NT2/D1 (cell line): ENCODE results near the gene HSF2.

ENCODE experiments used
- DNase-seq: peaks from one replicate; pipeline ENCODE4 v3.0.0-alpha.2; 2011; ENCODE audit warnings: low read depth, low spot score
- H3K27me3 ChIP-seq: 2 replicates; pipeline ENCODE4 v1.6.0; 2011; ENCODE audit warnings: mild to moderate bottlenecking; ENCODE audit not compliant: insufficient read length, insufficient read depth
- H3K36me3 ChIP-seq: 2 replicates; pipeline ENCODE4 v1.6.1; 2011; ENCODE audit warnings: mild to moderate bottlenecking, low read length, mixed read lengths; ENCODE audit not compliant: insufficient read depth, insufficient read length
- H3K4me1 ChIP-seq: 2 replicates; pipeline ENCODE4 v1.5.1; 2011; ENCODE audit not compliant: insufficient read depth, insufficient read length
- H3K4me3 ChIP-seq: 2 replicates; pipeline ENCODE4 v1.5.1; 2011; ENCODE audit warnings: low read depth; ENCODE audit not compliant: insufficient read length
- H3K9ac ChIP-seq: 2 replicates; pipeline ENCODE4 v1.6.0; 2011; ENCODE audit warnings: low read depth; ENCODE audit not compliant: insufficient read length
- H3K9me3 ChIP-seq: 2 replicates; pipeline ENCODE4 v1.5.1; 2011; ENCODE audit warnings: mild to moderate bottlenecking, low read length; ENCODE audit not compliant: insufficient read depth
- SUZ12 ChIP-seq: IDR thresholded peaks from 2 replicates; pipeline ENCODE4 v1.6.1; 2011; ENCODE audit not compliant: insufficient read length, insufficient read depth; ENCODE audit errors: extremely low read depth
- YY1 ChIP-seq: IDR thresholded peaks from 2 replicates; pipeline ENCODE4 v1.6.1; 2011; ENCODE audit not compliant: insufficient read length, insufficient read depth
- ZNF274 ChIP-seq: IDR thresholded peaks from 2 replicates; pipeline ENCODE4 v1.6.1; 2011; ENCODE audit warnings: mild to moderate bottlenecking, low read depth, low read length

Gene HSF2

DNA sequence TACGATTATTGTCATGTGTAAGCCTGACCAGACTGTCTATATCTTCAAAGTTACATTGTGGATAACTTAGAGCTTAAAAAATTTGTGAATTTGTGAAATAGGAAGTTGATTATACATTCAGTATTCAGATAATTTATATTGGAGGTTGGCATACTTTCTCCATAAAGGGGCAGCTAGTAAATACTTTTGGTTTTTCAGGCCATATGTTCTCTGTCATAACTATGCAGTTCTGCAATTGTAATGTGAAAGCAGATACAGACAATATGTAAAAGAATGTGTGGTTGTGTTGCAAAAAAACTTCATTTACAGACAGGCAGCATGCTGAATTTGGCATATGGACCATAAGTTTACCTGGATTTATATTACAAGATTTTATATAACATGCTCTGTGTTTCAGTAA lies 29.3 kb downstream of the HSF2 start:
- TF ChIP-seq ZNF274 = no peak
- no peak for TF ChIP-seq SUZ12
- no peak for TF ChIP-seq YY1
- Histone ChIP-seq H3K4me3 (no peak overlapping the region), H3K4me1 (no peaks in the 10 kb centered on the region), H3K27me3 (no peaks in the 10 kb centered on the region), H3K9me3 (no peaks in the 10 kb centered on the region), H3K36me3 (peaks cover 59% of the 10 kb centered on the region), H3K9ac (no peak overlapping the region)
- no peak for DNase-seq

DNA sequence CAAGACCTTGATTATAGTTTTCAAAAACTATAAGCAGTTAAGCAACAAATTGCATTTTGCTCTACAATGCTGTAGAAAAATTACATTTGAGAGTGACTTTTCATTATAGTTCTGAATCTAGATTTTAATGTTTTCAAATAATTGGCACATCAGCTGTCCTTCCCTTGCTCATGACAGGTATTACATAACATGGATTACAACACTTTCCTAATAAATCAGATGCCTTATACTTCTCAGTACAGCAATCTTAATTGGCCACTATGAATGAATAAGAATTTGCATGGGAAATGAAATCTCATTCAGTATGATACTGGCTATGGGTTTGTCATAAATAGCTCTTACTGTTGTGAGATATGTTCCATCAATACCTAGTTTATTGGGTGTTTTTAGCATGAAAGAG lies 29.9 kb downstream of the HSF2 start:
- no peak overlapping the region for H3K4me3 ChIP-seq

DNA sequence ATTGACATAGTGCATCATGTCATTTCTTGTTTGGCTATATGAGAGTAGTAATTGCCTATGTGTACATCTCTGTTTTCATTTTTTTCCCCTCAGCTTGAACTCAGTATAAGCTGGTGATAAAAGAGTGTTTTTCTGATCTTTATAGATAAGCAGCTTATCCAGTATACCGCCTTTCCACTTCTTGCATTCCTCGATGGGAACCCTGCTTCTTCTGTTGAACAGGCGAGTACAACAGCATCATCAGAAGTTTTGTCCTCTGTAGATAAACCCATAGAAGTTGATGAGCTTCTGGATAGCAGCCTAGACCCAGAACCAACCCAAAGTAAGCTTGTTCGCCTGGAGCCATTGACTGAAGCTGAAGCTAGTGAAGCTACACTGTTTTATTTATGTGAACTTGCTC lies 32.3 kb downstream of the HSF2 start:
- Histone ChIP-seq H3K27me3 (no peaks in the 10 kb centered on the region), H3K4me1 (no peaks in the 10 kb centered on the region), H3K9ac (no peak overlapping the region), H3K9me3 (no peaks in the 10 kb centered on the region), H3K4me3 (no peak overlapping the region), H3K36me3 (peaks cover 57% of the 10 kb centered on the region)
- TF ChIP-seq YY1 (no peak), SUZ12 (no peak), ZNF274 (no peak)
- DNase-seq = no peak

More for the DNA sequence above, 29.9 kb downstream of the HSF2 start:
- no peaks in the 10 kb centered on the region for H3K27me3 ChIP-seq
- peaks cover 63% of the 10 kb centered on the region for H3K36me3 ChIP-seq
- no peaks in the 10 kb centered on the region for H3K9me3 ChIP-seq
- TF ChIP-seq SUZ12 = no peak
- no peak for TF ChIP-seq YY1
- no peak for TF ChIP-seq ZNF274
- H3K4me1 ChIP-seq = no peaks in the 10 kb centered on the region
- no peak for DNase-seq
- H3K9ac ChIP-seq = no peak overlapping the region

DNA sequence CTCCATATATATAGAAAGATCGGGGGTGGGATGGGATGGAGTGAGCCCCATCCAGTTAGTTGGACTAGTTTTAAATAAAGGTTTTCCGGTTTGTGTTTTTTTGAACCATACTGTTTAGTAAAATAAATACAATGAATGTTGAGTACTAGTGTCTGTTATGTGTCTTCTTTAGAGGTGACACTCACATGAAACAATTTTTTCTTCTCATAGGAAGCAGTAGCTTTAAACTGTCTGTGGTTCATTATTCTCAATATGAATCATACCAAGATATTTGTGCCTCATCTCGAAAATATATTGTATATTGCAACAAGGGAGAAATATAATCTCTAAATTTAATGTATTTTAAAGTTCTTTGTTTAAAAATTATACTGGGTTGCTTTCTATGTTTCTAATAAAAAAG lies 33.4 kb downstream of the HSF2 start:
- Histone ChIP-seq H3K4me1 (no peaks in the 10 kb centered on the region), H3K9me3 (no peaks in the 10 kb centered on the region; the same call in 1 of the 2 replicates), H3K36me3 (peaks cover 49% of the 10 kb centered on the region), H3K9ac (no peak overlapping the region), H3K4me3 (no peak overlapping the region), H3K27me3 (no peaks in the 10 kb centered on the region)
- DNase-seq = no peak
- TF ChIP-seq SUZ12 (no peak), YY1 (no peak), ZNF274 (no peak)

DNA sequence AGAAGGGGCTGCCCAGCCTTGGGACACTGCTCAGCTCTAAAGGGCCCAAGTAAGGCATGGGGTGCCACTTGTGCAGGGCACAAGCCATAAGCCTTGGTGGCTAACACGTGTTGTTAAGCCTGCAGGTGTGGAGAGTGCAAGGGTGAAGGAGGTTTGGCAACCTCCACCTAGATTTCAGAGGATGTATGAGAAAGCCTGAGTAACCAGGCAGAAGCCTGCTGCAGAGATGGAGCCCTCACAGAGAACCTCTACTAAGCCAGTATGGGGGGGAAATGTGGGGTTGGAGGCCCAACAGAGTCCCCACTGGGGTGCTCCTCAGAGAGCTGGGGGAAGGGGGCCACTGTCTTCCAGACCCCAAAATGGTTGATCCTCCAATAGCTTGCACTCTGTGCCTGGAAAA lies 39.5 kb downstream of the HSF2 start:
- H3K4me1 ChIP-seq = no peaks in the 10 kb centered on the region
- H3K4me3 ChIP-seq = no peak overlapping the region

DNA sequence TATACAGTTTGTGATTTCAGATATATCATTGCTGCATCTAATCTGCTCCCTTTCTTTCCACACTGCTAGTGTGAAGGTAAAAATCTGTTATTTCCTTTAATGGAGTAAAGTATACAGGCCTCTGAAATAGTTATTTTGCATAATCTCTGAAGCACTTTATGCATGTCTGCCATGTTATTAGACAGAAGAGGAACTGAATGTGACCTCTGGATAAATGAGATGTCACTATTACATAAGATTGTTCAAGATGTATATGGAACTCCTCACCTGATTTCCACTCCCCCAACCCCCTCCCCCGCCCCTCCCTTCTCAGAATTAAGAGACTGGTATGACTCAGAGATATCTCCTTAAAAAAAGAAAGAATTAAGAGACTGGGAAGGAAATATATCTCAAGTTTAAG lies 45.8 kb downstream of the HSF2 start:
- TF ChIP-seq ZNF274 = no peak
- no peak for TF ChIP-seq SUZ12
- TF ChIP-seq YY1 = no peak
- no peak for DNase-seq
- Histone ChIP-seq H3K27me3 (no peaks in the 10 kb centered on the region), H3K36me3 (peaks cover 31% of the 10 kb centered on the region), H3K4me1 (no peaks in the 10 kb centered on the region), H3K9me3 (no peaks in the 10 kb centered on the region), H3K4me3 (no peak overlapping the region), H3K9ac (no peak overlapping the region)

More for the DNA sequence above, 39.5 kb downstream of the HSF2 start:
- TF ChIP-seq YY1 (no peak), ZNF274 (no peak), SUZ12 (no peak)
- Histone ChIP-seq H3K9ac (no peak overlapping the region), H3K27me3 (no peaks in the 10 kb centered on the region), H3K9me3 (peaks cover 15% of the 10 kb centered on the region; the same call in 1 of the 2 replicates), H3K36me3 (peaks cover 27% of the 10 kb centered on the region)
- DNase-seq = no peak

DNA sequence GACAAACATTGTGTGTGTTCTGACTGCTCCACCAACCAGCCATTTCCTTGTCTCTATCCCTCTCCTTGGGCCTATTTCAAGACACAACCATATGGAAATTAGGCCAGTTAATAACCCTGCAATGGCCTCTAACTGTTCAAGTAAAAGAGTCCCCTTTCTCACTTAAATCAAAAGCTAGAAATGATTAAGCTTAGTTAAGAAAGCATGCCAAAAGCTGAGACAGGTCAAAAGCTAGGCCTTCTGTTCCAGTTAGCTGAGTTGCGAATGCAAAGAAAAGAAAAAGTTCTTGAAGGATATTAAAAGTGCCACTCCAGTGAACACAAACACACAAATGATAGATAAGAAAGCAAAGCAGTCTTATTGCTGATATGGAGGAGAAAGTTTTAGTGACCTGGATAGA lies 49.6 kb downstream of the HSF2 start:
- peaks cover 59% of the 10 kb centered on the region for H3K36me3 ChIP-seq
- TF ChIP-seq ZNF274 = no peak
- TF ChIP-seq SUZ12 = no peak
- no peak for TF ChIP-seq YY1
- no peak overlapping the region for H3K4me3 ChIP-seq
- H3K9ac ChIP-seq = no peak overlapping the region
- no peak for DNase-seq
- H3K4me1 ChIP-seq = no peaks in the 10 kb centered on the region
- no peaks in the 10 kb centered on the region for H3K27me3 ChIP-seq
- H3K9me3 ChIP-seq = no peaks in the 10 kb centered on the region
